T1000 (cell line): ENCODE data around the gene MST1.

Experiments used
- DNase-seq: peaks from one replicate; lab custom pipeline; 2025; ENCODE audit warnings: mixed read lengths; lab: John Stamatoyannopoulos, UW

The MST1 gene

DNA sequence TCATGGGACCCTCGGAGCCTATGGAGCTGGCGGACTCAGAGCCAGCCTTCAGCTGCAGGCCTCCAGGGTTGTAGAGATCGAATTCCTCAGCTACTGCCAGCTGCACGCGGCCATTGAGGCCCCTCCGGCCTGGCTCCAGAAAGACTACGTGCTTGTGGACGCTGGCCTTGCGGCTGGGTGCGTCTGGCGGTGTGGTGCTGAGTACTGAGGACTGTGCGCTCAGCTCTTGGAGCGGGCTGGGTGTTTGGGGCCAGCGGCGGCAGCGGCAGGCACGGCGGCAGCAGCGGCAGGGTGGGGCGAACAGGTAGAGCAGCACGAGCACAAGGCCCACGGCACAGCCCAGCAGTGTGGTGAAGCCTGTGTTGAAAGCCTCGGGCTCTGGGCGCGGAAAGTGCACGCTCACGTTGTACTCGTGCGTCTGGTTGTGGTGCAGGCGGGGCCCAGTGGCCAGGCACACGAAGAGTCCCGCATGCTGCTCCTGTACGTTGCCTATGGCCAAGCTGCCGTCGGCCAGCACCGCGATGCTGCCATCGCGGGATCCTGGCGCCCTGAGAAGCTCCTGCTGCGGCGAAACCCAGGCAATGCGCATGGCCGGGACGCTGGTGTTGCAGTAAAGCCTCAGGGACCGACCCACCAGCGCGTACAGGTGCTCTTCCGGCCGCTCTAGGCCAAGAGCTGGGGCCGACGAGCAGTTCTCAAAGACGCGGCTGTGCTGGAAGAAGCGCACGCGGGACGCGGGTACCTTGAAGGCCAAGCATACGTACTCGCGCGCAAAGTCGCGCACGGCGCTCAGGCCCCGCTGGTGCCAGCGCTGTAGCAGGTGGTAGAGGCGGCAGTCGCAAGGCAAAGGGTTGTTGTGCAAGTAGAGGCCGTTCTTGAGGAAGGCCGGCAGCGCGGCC is 28.9 kb upstream of the MST1 start:
- no peak for DNase-seq

- DNase-seq: no peak
Observed at GRCh38 chr3:49717211-49717958, 28.1 kb upstream of the MST1 start.

DNA sequence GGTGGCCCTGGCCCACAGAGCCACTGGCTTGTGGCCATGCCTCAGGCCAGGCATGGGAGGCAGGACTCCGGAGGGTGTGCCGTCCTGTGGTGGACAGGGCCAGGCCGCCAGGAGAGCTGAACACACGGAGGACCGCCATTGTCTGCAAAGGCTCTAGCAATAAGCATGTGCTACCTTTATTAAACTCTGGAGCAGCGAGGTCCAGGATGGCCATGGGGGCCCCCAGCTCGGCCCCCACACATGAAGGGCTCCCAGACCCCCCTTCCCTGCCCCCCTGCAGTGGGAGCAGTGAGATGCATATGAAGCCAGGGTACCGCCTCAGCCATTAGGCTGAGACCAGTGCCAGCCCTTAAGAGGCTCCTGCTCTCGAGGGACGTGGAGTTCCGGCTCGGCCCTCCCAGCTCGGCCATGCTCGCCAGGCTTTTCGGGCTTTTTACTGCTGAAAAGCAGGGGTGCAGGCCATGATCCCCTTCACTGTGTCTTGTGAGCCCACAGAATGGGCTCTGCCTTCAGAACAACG is 27.5 kb upstream of the MST1 start:
- DNase-seq: no peak

DNA sequence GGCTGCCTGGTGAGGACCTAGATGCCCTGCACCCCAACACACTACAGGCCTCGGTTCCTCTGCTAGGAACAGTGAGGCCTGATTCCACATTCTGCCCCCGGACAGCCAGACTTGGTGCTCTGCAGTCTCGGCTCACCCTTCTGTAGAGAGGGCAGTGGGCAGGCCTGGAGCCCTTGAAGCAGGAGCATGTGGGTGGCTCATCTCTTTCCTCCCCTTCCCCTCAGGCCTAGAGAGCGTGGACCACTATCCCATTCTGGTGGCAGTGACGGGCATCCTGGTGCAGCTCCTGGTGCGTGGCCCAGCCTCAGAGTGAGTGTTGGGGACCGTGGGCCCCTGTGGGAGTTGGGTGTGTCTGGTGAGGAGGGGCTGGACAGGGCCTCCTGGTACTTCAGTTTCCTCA is 26.9 kb upstream of the MST1 start:
- DNase-seq: no peak

DNA sequence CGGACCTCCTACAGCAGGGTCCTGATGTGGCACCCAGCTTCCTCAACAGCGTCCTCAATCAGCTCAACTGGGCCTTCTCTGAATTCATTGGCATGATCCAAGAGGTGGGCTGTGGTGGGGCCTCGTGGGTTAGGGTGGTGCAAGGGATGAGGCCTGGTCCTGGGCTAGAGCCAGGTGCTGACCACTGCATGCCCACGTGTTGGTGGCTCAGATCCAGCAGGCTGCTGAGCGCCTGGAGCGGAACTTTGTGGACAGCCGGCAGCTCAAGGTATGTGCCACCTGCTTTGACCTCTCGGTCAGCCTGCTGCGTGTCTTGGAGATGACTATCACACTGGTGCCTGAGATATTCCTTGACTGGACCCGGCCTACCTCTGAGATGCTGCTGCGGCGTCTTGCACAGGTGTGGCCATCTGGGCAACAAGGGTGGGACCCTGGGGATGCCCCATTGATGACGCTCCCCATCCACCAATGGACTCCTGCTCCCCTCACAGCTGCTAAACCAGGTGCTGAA is 26.4 kb upstream of the MST1 start:
- DNase-seq: no peak

DNA sequence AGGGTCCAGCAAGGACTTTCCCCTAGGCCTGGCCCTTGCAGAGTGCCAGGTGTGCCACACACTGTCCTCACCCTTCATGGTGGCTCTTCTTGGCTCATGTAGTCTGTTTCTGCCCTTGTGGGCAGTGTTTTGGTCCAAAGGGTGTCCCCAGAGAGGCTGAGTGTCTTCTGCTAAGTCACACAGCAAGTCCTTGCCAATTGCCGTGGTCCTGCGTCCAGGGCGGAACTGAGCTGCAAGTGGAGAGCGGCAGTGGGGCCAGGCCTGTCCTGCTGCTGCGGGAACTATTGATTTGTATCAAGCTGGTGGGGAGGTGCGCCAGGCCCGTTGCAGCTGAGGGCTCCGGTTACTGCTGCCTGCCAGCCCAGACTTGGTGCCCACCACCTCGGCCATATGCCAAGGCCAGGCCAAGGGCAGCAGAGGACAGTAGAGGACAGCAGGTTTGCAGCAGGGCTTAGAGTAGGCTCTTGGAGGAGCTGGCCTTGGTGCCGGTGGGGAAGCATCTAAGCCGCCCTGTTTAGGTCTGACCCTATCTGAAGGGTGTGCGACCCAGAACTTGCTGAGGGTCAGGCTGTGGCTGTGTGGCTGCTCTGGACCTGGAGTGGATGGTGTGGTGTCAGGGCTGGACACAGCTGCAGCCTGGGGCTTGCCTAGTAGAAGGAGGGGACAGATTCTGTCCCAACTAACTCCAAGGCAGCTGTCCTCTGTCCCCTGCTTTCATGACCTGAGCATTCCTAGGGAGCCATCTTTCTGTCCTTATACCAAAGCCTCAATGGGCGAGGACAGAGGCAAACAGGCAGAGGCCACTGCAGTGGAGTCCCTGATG is 25.7 kb upstream of the MST1 start:
- DNase-seq: no peak

DNA sequence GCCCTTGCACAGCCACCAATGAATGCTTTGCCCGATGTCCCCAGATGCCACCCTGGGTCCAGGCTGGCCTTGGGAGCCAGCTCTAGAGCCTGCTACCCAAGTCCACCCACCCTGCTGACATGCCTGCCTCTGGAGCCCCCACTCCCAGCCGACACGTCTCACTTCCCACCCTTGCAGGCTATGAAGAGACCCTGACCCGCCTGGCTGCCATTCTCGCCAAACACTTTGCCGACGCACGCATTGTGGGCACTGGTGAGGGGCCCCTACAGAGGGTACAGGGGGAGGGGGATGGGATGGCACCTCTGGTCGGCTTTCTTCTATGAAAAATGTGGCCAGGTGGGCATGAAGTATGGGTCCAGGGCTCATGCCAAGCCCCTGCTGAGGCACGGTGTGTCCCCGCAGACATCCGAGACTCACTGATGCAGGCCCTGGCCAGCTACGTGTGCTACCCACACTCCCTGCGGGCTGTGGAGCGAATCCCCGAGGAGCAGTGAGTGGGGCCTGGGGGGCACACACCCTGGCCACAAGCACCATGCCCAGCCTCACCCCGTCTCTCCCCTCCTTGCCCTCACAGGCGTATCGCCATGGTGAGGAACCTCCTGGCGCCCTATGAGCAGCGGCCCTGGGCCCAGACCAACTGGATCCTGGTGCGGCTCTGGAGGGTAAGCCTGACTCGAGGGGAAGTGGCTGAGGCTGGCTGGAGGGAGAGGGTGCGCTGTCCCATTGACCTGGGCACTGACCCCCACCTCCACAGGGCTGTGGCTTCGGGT is 24.2 kb upstream of the MST1 start:
- DNase-seq: no peak

DNA sequence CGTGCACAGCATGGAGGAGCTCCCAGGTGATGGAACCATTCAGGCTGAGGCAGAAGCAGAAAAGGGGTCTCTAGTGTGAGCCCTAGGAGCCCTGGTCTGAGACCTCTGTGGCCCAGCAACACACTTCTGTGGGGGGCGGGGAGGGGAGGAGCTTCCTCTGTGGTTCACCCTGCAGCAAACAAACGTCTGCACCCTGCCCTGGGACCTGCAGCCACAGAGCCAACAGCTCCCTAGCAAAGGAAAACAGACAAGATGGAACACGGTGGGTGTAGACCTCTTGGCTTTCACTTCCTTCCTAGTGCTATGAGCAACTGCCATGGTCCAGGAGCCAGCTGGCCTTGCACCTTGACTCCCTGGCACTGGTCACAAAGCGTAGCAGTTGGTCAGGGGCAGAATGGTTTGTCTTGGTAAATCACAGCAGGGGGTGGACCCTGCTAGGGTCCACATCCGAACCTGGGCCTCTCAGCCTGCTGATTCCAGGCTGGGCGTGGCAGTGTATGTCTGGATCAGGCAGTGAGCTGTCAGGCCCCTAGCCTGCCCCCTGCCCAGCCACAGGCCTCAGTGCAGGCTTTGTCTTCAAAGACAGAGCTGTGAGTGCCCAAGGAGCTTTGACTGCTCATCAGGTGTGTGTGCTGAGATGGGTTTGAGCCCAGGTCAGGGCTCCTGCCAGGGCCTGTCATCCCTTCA is 23.5 kb upstream of the MST1 start:
- no peak for DNase-seq

GRCh38 chr3:49712166-49712565 is 22.9 kb upstream of the MST1 start:
- no peak for DNase-seq

DNA sequence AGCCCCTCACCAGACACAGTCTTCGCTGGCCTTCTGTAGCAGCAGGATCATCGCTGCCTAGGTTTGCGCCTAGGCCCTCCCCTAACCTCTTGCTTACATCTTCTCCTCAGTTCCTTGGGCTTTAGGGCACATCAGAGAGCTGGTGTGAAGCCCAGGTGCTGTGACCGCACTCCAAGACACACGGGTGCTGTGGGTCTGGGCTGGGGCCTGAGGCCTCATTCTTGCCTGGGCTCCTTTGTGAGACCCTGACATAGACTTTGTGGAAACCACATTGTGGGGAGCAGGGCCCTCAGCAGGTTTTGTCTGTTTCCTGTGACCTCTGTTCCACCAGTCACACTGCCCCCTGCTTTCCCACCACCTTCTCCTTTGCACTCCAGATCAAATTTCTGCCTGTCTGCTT is 22.2 kb upstream of the MST1 start:
- DNase-seq: no peak

GRCh38 chr3:49709852-49710251 is 20.6 kb upstream of the MST1 start:
- no peak for DNase-seq

DNA sequence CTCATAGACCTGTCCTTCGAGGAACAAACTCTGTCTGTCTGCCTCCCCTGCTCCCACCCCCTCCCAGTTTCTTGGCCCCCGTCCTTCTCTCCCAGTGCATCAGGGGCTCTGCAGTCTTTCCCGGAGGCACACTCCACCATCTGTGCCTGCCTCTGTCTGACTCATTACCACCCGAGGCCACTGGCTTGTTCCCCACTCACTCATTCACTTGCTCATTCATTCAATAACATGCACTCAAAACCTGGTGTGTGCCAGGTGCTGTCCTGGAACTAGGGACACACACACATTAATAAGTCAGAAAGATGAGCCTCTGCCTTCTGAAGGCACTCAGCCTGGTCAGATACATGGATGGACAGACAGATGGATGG is 17.8 kb upstream of the MST1 start:
- peak; percentile 59 for DNase-seq

GRCh38 chr3:49706456-49707112 is 17.3 kb upstream of the MST1 start:
- DNase-seq: no peak

- DNase-seq: no peak
Observed at GRCh38 chr3:49705390-49705960, 16.2 kb upstream of the MST1 start.

DNA sequence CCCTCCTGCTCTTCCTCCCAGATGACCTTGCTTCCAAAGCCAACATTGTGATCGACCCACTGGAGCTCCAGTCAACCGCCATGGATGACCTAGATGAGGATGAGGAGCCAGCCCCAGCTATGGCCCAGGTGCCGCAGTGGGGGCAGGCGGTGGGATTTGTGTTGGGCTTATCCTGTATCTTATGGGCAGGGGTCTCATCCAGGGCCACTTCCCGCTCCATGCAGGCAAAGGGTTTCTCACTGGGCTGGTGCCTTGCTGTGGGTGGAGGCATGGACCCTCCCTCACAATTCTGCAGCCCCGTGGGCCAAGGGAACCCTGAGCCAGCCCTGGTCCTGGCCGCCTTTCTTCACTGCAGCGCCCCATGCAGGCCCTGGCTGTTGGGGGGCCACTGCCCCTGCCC is 15.4 kb upstream of the MST1 start:
- no peak for DNase-seq

DNA sequence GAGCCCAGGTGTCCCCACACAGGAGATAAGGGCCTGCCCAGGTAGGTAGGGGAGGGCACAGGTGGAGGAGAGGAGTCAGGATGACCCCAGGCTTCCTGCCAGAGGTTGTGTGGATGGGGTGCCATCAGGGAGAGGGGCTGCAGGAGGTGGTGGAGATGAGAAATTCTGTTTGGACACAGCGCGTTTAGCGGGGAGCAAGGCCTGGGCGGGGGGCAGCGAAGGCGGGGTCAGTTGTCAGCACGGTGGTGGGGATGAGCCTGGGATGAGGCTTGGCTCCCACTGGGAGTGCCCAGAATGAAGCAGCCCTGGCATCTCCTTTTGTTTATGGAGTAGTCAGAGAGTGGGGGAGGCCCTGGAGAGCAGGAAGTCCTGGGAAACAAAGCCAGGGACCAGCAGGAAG is 14.7 kb upstream of the MST1 start:
- DNase-seq: no peak

DNA sequence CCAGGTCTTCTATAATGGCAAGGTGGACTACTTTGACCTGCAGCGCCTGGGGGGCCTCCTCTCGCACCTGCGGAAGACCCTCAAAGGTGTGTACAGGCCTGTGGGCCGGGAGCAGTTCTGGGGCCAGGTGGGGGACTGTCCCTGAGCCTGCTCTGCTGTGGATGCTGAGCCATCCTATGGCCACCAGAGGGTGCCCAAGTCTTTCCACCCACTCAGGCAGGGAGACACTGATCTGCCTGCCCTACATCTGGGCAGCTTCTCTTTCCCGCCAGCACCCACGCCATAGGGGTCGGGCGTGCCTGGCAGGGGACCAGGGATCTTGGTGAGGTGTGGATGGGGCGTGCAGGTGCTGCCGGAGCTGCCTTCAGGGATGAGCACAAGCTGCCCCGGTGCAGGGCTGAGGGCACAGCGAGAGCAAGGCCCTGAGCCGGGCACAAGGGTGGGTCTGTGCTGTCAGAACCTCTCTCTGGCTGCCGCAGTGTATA is 14.2 kb upstream of the MST1 start:
- DNase-seq: peak; percentile 25

DNA sequence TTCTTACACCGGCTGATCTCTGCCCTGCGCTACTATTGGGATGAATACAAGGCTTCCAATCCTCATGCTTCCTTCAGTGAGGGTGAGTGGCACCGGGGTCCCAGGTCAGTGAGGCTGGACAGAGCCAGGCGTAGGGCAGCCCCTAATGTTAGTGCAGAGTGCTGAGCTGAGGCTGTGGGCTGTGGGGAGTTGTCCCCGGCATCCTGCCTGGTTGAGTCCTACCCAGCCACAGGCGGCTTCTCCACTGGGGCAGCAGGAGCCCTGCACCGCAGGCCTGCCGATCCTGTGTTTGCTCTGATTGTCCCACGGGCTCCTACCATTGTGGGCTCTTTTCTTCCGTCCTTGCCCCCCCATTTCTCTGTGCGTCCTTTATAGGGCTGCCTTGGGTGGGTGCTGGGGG is 13.4 kb upstream of the MST1 start:
- DNase-seq: no peak

DNA sequence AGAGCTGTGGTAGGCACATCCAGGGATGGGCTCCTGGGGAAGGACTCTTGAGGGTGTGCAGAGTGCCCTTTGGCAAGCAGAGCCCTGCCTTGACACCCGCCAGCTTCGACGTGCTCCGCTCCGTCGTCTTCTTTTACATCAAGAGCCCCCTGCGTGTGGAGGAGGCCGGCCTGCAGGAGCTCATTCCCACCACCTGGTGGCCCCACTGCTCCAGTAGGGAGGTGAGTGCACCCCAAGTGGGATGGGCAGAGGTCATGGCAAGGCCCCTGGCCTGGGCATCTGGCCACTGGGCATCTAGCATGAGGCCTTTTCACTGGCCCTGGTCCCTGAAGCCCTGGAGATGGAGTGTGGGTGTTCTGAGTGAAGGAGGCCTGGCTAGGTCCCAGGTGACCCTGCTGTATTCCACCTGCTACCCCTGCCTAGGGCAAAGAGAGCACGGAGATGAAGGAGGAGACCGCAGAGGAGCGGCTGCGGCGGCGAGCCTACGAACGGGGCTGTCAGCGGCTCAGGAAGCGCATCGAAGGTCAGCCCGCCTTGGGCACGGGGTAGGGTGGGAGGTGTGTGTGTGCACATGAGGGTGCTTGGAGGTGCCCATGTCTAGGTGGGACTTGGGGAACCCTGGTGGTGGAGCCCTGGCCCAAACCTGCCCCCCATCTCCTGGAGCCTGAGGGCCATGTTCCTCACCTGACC is 12.3 kb upstream of the MST1 start:
- no peak for DNase-seq
